Stimulated activated CD4-positive, alpha-beta T cell treated with anti-CD3 and anti-CD28 coated beads, Interleukin-12 subunit alpha, Interleukin-12 subunit beta, amount 100 ng/mL, for 24 hours (primary cell): ENCODE data around the gene SIRT2.

Experiments
- DNase-seq, 2 experiments: peaks; one replicate each; pipeline ENCODE4 v3.0.0-alpha.2; 2020; ENCODE audit warnings: low read depth in 2 of 2

The SIRT2 gene

GRCh38 chr19:38920602-38921419 is 21.4 kb upstream of the SIRT2 start:
- DNase-seq = no peak

DNA sequence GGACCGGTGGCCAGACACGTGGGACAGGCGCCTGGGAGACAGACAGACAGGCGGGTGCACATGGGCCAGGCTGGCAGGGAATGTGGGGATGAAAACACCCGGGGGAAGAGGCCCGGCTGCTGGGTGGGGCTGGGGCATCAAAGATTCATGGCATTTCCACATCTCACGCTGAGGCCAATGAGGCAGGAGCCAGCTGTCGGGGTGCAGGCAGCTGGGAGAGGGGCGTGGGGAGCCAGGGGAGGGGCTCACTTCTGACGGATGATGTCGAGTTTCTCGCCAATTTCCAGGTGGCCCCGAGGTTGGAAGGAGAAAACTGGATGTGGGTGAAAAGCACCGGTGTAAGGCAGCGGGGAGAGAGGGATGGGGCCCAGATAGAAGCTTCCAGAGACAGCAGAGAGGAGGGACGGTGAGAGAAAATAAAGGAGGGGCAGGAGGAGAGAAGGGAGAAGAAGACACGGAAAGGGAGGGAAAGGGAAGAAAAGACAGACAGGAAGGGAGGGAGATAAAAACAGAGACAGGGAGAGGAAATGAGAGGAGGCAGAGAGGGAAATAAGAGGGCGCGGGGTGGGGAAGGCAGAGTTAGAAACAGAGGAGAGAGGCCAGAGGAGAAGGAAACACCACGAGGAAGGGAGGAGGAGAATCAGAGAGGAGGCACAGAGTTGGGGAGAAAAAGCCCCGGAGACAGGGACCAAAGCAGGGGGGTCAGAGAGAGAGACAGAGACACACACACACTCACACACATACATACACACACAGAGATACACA is 20.6 kb upstream of the SIRT2 start:
- DNase-seq = no peak

DNA sequence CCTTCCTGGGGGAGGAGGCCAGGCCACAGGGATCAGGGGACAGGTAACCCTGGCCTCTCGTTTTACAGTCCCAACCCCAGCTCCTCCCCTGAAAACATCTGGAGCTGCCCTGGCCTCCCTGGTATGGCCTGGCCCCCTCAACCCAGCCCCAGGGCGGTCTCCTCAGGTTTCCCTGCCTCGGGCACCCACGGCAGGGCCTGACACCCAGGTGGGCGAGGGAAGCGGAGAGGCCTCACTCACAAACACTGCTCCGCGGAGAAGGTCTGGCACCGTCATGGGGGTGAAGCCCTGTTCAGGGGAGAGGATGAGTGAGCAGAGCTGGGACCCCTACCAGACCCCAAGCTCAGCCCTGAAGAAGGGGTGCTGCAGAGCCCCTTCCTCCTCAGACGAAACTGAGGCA is 19.1 kb upstream of the SIRT2 start:
- DNase-seq = no peak

DNA sequence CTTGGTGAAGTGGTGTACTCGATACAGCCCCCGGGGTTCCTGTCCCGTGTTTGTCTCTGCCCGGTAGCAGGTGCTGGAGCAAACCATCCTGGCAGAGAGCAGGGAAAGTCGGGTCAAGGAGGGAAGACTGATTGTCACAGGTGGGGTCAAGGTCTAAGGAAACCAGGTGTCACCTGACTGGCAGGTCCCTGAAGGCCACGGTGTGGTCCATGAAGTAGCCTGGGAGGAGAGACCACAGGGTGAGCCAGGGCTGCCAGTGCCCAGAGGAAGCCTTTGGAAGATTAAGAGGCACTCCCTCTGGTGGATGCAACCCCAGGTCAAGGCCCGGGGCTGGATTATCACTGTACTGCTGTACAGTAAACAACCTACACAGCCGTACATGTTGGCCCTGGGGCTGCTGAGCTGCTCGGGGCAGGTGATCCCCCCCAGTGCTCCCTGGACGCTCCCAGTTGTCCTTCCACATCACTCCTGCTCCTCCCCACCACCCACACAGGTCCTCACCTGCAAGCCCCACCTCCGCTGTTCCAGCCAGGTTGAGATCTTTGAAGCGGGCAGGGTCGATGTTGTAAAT is 18.6 kb upstream of the SIRT2 start:
- DNase-seq = no peak

DNA sequence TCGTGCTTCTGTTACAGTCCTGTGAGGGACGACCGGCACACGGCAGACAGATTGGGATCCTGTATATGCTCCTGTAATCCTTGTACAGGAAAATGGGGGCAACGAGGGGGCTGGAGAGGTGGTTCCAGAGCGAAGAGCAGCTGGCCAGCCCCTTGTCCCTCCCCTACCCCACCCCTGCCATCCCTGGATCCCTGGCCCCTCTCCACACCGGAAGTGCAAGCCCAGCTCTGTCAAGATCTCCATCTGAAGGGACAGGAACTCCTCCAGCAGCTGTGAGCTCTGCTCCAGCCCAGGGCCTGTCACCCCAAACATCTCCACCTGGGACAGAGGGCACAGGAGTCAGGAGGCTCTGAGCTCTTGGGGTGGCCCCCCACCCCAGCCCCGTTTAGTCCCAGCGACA is 18.1 kb upstream of the SIRT2 start:
- no peak for DNase-seq

DNA sequence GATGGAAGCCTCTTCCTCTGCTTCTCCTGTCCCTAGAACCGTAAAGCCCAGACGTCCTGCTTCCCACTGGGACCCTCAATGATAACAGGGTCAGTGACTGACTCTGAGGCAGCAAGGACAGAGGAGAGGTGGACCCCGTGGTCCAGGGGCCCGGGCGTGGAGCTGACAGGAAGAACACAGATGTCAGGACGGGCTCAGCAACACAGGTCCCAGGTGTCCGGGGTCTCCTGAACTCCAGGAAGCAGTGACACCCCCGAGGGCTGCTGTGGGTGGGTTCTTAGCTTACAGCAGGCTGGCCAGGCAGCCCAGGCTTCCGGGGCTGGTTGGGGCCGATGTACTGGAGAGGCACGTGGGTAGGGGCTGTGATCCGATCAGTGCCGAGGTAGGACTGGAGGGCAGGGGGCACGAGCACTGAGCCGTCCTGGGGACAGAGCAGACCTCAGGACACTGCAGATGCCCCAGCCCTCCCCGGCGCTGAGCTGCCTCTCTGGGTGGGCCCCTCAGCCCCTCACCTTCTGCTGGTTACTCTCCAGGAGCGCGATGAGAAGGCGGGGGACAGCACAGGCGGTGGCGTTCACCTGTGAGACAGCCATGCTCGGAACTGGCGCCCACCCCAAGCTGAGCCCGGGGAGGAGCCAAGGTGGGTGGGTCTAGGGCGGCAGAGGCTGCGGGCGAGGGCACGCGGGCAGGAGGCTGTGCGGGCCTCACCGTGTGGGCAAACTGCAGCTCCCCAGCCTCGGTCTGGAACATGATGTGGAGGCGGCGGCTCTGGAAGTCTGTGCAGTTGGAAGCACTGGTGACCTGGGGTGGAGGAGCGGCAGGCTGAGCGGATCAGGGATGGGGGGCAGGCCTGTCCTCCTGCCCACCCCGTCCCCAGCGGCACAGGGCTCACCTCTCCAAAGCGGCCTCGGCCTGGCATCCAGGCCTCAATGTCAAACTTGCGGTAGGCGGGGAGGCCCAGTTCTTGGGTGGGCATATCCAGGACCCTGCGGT is 16.2 kb upstream of the SIRT2 start:
- DNase-seq = no peak

DNA sequence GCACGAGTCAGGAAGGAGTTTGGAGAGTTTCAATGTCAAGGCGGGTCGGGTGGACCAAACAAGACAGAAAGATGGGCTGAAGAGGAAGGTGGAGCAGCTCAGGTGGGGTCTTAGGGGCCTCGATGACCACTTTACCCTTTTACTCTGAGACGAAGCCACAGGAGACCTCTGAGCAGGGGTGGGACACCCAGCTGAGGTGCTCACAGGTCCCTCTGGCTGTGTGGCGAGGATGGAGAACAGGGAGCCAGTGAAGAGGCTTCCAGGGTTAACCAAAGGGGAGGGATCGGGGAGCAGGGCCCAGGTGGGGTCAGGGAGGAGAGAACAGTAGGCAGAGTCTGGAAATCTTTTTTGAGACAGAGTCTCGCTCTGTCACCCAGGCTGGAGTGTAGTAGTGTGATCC is 14.5 kb upstream of the SIRT2 start:
- DNase-seq = no peak

- DNase-seq = no peak
These were observed 13.4 kb upstream of the SIRT2 start for GRCh38 chr19:38912600-38913514.

- DNase-seq = no peak
These were observed 12.1 kb upstream of the SIRT2 start for GRCh38 chr19:38911388-38912001.

DNA sequence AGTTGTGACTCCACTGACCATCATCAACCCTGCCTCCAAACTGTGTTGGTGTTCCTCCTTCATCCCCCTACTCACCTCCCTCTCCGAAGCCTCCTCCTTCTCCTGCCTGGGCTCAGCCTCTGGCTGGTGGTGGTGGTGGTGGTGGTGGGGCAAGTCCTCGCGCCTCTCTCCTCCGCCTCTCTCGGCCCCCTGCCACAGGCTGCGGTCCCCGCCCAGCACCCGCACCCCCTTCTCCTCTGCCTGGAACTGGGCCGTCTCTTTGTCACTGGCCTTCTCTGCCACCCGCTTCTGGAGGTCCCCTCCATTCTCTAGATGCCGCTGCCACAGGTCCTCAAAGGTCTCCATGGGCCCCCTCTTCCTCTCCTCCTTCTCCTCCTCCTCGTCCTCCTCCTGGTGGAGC is 11.1 kb upstream of the SIRT2 start:
- DNase-seq = no peak

DNA sequence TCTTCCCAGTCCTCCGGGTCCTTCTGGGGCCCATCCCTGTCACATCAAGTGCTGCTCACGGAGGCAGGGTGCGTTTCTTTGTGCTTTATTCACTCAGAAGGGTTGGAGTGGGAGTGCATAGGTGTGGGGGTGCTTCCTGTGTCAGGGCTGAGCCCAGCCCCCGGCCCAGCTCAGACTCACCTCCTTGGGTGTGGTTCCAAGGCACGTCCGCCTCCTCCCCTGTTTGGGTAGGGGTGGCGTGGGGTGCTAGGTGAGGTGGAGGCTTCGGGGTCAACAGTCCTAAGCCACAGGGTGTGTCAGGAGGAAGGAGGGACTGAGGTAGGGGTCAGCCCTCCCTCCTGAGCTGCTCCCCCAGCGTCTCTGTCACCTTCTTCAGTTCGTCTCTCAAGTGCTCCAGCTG is 9.5 kb upstream of the SIRT2 start:
- no peak for DNase-seq

- no peak for DNase-seq
These were observed 8.3 kb upstream of the SIRT2 start for GRCh38 chr19:38907670-38908069.

GRCh38 chr19:38907227-38907626 is 7.8 kb upstream of the SIRT2 start:
- DNase-seq = no peak

DNA sequence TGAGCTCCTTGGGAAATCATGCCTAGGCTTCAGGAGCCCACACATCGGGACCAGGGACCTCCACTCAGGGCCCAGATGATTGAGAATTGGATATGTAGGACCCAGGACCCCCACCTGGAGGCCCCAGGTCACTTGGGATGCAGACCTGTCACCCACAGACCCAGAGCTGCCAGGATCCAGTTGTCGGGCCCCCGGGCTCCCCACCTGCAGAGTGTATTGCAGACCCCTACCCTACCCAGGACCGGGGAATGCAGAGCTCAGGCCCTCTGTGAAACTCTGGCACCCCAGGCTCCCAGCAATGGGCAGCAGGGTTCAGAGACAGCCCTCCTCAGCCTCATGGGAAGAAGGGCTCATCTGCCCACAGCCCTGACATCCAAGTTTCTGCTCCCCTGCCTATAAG is 6.2 kb upstream of the SIRT2 start:
- no peak for DNase-seq

DNA sequence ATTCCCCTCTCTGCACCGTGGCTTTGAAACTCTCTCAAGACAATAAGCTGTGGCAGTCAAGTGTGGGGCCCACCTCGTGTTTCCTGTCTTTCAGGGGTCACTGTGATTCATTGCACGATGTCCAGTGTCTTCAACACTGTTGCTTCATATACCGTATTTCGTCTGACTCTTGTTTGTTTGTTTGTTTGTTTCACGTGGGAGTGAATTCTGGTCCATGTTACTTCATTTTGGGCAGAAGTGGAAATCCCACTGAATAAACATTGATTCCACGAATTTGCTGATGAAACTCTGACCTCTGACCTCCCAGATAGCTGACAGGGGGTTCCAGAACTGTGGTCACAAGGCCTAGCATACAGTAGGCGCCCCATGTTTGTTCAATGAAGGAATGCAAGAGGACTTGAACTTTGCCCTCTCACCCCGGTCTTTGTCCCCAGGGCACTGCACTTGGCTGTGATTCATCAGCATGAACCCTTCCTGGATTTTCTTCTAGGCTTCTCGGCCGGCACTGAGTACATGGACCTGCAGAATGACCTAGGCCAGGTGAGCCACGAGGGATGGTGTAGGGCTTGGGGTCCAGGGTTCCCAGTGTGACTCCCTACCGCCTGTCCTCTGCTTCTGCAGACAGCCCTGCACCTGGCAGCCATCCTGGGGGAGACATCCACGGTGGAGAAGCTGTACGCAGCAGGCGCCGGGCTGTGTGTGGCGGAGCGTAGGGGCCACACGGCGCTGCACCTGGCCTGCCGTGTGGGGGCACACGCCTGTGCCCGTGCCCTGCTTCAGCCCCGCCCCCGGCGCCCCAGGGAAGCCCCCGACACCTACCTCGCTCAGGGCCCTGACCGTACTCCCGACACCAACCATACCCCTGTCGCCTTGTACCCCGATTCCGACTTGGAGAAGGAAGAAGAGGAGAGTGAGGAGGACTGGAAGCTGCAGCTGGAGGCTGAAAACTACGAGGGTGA is 5.4 kb upstream of the SIRT2 start:
- no peak for DNase-seq

- no peak for DNase-seq
These were observed 2.3 kb upstream of the SIRT2 start for GRCh38 chr19:38901683-38902082.

GRCh38 chr19:38900743-38901190 is 1.3 kb upstream of the SIRT2 start:
- no peak for DNase-seq

DNA sequence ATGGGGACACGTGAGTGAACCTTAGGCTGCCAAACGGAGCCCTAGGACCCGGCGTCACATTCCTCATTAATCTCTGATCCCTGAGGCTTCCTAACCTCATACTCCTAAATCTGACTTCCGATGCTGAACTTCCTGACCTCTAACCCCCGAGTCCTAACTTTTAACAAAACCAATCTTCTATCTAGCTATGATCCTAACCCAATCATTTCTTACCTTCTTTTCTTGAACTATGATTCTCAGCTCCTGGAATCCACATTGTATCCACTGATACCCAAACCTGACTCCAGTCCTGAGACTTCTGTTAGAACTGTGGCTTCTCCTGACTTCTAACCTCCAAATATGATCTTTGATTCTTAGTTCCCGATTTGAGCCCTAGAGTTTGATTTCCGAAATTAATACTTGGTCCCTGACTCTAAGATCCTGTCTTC is 798 bp upstream of the SIRT2 start:
- DNase-seq = no peak
